ENCODE data around the gene SELENOV.

GRCh38 chr19:39555883-39556282 lies 40.9 kb downstream of the SELENOV start:
- TF ChIP-seq POLR2AphosphoS5 (IDR thresholded peaks at IDR 0.05) (no peak), CTCF (IDR thresholded peaks at IDR 0.05 in 8 of 11, conservative IDR thresholded peaks at IDR 0.05 in 3 of 11) (no peak), POLR2A (IDR thresholded peaks at IDR 0.05) (no peak)
